ENCODE measurements around the gene LIMS2.

The LIMS2 gene

GRCh38 chr2:127609818-127610217 lies 65.5 kb downstream of the LIMS2 start:
- no peak overlapping the region for H3K4me2 ChIP-seq (ENCODE audit: low read depth, low read length, poor library complexity, severe bottlenecking)
- no peaks in the 10 kb centered on the region for H3K36me3 ChIP-seq (ENCODE audit: low read length)
- H3K9me2 ChIP-seq (replicated peaks; ENCODE audit: insufficient read depth, low read length) = no peaks in the 10 kb centered on the region
- no peak overlapping the region for H3K27ac ChIP-seq (ENCODE audit: low read depth, low read length)
- no peaks in the 10 kb centered on the region for H3K9me3 ChIP-seq (ENCODE audit: insufficient read depth, low read length)
- no peak overlapping the region for H3K4me3 ChIP-seq (ENCODE audit: insufficient read depth, low read length, poor library complexity, severe bottlenecking)
- TF ChIP-seq EZH2phosphoT487 (conservative IDR thresholded peaks at IDR 0.05; ENCODE audit: low read length) = no peak
- no peak for TF ChIP-seq CTCF (IDR thresholded peaks at IDR 0.05; ENCODE audit: insufficient read depth, low read length, poor library complexity, severe bottlenecking)
- H3K9ac ChIP-seq (ENCODE audit: low read length) = no peak overlapping the region
- no peaks in the 10 kb centered on the region for H3F3A ChIP-seq (ENCODE audit: insufficient read depth)
- H3K27me3 ChIP-seq (ENCODE audit: low read length) = no peaks in the 10 kb centered on the region
- H4K20me1 ChIP-seq (ENCODE audit: low read depth, low read length) = no peaks in the 10 kb centered on the region
- H2AFZ ChIP-seq (ENCODE audit: low read depth, low read length, severe bottlenecking) = no peak overlapping the region
- no peaks in the 10 kb centered on the region for H3K79me2 ChIP-seq (ENCODE audit: insufficient read depth, low read length)

DNA sequence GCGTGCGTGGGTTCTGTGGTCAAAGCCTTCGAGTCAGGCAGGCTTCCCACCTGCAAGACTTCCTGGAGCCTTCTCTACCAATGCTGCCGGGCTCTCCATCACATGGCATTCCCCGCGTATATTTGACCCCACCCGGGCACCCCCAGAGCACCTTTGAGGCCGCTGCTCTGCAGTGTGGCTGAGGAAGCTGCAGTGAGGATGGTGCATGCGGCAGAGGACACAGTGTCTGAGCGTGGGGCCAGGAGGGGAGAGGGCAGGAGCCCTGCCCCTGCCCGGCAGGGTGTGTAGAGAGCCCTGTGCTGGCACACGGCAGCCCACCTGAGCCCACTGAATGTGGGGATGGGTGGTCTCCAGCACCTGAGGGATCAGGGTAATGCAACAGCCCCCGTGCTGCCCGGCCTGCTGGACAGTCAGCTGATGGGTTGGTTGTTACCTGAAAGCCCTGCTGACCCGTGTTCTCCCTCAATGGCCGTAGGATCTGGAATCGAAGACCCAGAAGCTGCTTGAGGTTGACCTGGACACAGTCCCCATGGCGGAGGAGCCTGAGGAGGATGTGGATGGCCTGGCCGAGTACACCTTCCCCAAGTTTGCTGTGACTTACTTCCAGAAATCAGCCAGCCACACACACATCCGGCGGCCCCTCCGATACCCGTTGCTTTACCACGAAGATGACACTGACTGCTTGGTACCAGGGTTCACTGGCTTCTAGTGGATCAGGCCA lies 66.1 kb downstream of the LIMS2 start:
- Histone ChIP-seq H2AFZ (ENCODE audit: low read depth, low read length, severe bottlenecking) (no peak overlapping the region), H4K20me1 (ENCODE audit: low read depth, low read length) (no peaks in the 10 kb centered on the region), H3K27me3 (ENCODE audit: low read length) (no peaks in the 10 kb centered on the region), H3K4me3 (ENCODE audit: insufficient read depth, low read length, poor library complexity, severe bottlenecking) (no peak overlapping the region), H3K79me2 (ENCODE audit: insufficient read depth, low read length) (no peaks in the 10 kb centered on the region), H3K36me3 (ENCODE audit: low read length) (no peaks in the 10 kb centered on the region), H3F3A (ENCODE audit: insufficient read depth) (no peaks in the 10 kb centered on the region), H3K9me2 (replicated peaks; ENCODE audit: insufficient read depth, low read length) (no peaks in the 10 kb centered on the region), H3K9me3 (ENCODE audit: insufficient read depth, low read length) (no peaks in the 10 kb centered on the region), H3K27ac (ENCODE audit: low read depth, low read length) (no peak overlapping the region), H3K4me2 (ENCODE audit: low read depth, low read length, poor library complexity, severe bottlenecking) (no peak overlapping the region), H3K9ac (ENCODE audit: low read length) (no peak overlapping the region)
- TF ChIP-seq CTCF (IDR thresholded peaks at IDR 0.05; ENCODE audit: insufficient read depth, low read length, poor library complexity, severe bottlenecking) (no peak), EZH2phosphoT487 (conservative IDR thresholded peaks at IDR 0.05; ENCODE audit: low read length) (no peak)

GRCh38 chr2:127608061-127609030 lies 67.0 kb downstream of the LIMS2 start:
- no peak overlapping the region for H3K9ac ChIP-seq (ENCODE audit: low read length)
- no peak overlapping the region for H3K4me3 ChIP-seq (ENCODE audit: insufficient read depth, low read length, poor library complexity, severe bottlenecking)

More at GRCh38 chr2:127608061-127609030, 67.0 kb downstream of the LIMS2 start:
- no peak for TF ChIP-seq CTCF (IDR thresholded peaks at IDR 0.05; ENCODE audit: insufficient read depth, low read length, poor library complexity, severe bottlenecking)
- TF ChIP-seq EZH2phosphoT487 (conservative IDR thresholded peaks at IDR 0.05; ENCODE audit: low read length) = no peak
- no peaks in the 10 kb centered on the region for H3K9me3 ChIP-seq (ENCODE audit: insufficient read depth, low read length)
- no peaks in the 10 kb centered on the region for H3K79me2 ChIP-seq (ENCODE audit: insufficient read depth, low read length)
- no peak overlapping the region for H3K4me2 ChIP-seq (ENCODE audit: low read depth, low read length, poor library complexity, severe bottlenecking)
- H3K36me3 ChIP-seq (ENCODE audit: low read length) = no peaks in the 10 kb centered on the region
- H4K20me1 ChIP-seq (ENCODE audit: low read depth, low read length) = no peaks in the 10 kb centered on the region
- H3K27ac ChIP-seq (ENCODE audit: low read depth, low read length) = no peak overlapping the region
- no peaks in the 10 kb centered on the region for H3K9me2 ChIP-seq (replicated peaks; ENCODE audit: insufficient read depth, low read length)
- H2AFZ ChIP-seq (ENCODE audit: low read depth, low read length, severe bottlenecking) = no peak overlapping the region
- H3K27me3 ChIP-seq (ENCODE audit: low read length) = no peaks in the 10 kb centered on the region; the same call in 1 of the 2 replicates
- no peaks in the 10 kb centered on the region for H3F3A ChIP-seq (ENCODE audit: insufficient read depth)
